HG02798 (cell line): ENCODE results near the gene PHLDB2.

Experiments used
- ATAC-seq: cut with Tn5 transposase; IDR thresholded peaks from one replicate; pipeline ENCODE4 v1.9.1; 2021; ENCODE audit warnings: mild to moderate bottlenecking; ENCODE audit not compliant: unreplicated experiment, poor library complexity

Gene PHLDB2

GRCh38 chr3:111848778-111849177 lies 10.3 kb upstream of the PHLDB2 start:
- ATAC-seq = no peak

GRCh38 chr3:111850537-111850936 lies 8.5 kb upstream of the PHLDB2 start:
- ATAC-seq = no peak

DNA sequence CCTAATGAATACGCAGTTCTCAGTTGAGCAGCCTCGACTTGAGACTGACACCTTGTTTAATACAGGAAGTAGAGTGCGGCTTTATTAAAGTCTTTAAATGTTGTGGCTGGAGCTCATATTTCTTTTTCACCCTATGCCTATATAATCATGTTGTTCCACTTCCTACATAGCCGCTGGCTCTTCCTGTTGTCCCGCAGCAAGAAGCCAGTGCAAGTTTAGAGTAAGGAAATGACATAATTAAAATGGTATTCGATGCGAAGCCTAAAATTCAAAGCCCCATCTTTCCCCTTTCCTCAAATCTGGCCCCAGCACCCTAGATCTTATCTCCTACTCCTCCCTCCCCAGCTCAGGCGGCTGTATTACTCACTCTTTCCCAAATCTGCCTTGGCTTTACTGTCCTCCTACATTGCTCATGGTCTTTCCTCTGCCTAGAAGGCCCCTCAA lies 7.5 kb upstream of the PHLDB2 start:
- ATAC-seq = no peak

GRCh38 chr3:111852540-111852939 lies 6.5 kb upstream of the PHLDB2 start:
- ATAC-seq = no peak

DNA sequence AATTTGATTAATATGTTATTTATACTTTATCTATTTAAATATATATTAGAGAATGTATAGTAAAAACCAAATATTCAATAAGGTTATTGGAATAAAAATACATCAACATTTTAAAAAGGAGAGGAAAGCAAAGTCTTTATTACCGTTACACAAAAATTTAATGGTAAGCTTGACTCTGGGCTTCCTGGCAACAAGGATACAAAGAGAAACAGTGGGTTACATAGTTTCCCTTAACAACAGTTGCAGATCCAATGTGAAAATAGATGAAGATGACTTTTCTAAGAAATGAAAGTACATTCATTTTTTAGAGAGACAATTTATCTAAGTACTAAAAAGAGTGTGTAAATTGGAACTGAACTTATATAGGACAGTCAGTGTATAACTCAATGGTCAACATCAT lies 6.0 kb upstream of the PHLDB2 start:
- no peak for ATAC-seq

DNA sequence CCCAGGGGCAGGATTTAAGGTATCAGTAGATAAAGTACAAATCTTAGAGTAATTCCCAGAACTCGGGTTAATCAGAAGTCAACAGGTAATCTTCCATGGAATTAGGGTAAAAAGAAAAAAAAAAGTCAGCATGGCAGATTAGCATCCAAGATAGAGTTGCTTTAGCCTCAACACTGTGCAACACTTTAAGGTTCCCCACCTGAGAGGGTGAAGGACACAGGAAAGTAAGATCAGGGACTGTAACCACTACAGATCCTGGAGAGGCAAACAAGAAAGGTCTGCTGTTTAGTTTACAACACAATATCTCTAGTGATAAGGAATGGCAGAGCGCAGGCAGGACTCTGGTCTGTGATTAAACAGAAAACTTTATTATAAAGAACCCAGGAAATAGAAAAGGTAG lies 4.1 kb upstream of the PHLDB2 start:
- no peak for ATAC-seq

GRCh38 chr3:111856501-111856900 lies 2.6 kb upstream of the PHLDB2 start:
- ATAC-seq = no peak

GRCh38 chr3:111857474-111857873 lies 1.6 kb upstream of the PHLDB2 start:
- ATAC-seq = no peak

DNA sequence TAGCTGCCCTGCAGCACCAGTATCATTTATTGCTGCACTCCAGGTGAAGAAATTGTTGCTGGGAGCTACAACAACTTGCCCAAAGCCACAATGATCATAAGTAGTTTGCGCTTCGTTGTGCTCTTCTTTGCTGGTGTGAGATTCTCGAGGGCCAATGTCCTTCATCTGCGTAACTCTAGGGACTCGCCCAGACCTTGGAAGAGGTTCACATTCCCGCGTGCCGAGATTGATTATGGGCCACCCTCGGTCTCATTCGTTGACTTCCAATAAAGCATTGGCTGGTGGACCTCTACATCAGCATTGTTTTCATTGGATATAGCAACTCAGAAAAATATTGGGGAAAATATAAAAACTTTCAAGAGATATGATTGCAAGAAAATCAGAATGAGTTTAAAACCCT lies 423 bp upstream of the PHLDB2 start:
- no peak for ATAC-seq

DNA sequence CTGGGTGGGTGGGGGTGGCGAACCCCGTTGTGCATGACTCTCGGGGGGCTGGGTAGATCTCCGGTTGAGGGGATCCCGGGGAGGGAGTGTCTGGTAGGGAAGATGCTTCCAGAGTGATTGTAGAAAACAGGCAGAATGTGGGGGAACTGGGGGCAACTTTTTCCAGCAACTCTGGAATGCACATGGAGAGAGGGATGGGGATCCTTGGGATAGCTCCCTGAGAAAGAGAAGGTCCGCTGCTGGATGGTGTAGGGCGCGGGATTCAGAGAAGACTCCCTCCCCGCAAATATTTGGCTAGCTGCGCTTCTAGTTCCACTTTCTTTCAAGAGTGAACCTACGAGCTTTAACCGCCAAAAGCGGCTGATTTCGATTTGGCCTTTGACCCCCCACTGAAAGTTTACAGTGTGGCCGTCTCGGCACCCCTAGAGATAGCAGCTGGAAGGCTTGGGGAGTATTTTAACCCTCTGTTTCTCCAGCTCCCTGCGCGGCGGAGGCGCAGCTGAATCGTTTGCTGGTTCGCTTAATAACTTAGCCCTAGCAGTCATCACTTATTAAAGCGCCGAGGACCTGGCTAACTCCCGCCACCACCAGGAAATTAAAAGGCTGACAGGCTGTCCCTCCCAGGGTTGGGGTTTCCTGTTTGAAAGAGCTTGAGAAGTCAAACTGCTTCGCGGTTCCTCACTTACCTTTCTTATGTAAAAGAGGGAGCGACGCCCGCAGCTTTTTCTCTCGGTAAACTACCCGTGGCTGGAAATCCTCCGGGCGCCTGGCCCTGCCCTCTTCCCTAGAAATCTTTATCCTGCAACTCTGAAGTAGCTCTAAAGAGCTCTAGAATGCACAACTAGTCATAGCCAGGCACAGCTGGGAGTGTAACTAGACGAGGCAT lies 1.2 kb downstream of the PHLDB2 start:
- ATAC-seq = peak; percentile 91

DNA sequence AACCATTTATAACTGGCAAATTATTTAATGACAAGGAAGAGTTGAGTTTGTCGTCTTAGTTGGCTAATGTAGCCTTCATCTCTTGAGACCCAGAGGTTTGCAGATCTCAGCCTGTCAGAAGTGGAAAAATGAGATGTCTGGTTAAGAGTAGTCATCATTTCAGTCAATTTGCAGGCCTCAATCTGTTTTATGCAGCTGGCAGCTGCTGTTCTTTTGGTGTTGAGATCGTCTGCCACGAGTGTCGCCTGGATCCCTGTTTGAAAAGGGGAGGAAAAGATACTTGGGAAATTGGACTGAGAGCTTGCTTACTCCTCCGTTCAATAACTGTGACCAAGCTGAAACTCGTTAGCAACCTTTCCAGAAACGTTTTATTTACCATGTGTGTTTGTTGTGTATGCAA lies 2.3 kb downstream of the PHLDB2 start:
- no peak for ATAC-seq

GRCh38 chr3:111862415-111862814 lies 3.4 kb downstream of the PHLDB2 start:
- no peak for ATAC-seq

GRCh38 chr3:111862974-111863373 lies 3.9 kb downstream of the PHLDB2 start:
- ATAC-seq = no peak

DNA sequence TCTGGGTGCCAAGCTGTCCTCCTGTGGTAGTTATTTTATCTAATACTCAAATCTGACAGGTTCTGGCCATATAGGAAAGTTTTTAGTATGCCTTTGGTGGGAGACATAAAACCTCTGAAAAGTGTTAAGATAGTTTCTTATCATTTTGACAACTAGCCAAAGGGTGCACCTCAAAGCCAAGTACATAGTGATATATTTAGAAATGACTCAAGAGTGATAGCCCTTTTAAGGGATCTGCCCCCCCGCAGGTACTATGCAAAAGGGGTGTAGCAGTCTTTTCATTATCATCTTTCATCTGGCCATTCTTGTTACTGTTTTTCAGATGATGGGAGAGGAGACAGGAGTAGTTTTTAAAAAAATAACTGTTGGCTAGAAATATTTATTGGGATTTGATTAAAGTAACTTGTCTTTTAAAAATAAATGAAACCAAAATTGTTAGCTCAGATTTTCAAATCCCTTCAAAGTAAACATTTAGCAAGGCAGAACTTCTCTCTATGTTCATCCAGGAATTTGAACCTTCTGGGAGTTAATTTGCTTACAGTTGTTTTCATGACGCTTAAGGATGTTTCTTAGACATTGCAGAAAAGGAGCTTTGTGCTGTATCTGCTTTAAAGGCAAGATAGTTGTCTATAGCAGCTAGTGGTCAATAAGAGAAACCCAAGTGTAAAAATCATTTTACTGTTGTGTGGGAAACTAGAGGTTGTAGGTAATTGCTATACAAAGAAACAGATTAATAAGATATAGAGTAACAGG lies 5.1 kb downstream of the PHLDB2 start:
- no peak for ATAC-seq

DNA sequence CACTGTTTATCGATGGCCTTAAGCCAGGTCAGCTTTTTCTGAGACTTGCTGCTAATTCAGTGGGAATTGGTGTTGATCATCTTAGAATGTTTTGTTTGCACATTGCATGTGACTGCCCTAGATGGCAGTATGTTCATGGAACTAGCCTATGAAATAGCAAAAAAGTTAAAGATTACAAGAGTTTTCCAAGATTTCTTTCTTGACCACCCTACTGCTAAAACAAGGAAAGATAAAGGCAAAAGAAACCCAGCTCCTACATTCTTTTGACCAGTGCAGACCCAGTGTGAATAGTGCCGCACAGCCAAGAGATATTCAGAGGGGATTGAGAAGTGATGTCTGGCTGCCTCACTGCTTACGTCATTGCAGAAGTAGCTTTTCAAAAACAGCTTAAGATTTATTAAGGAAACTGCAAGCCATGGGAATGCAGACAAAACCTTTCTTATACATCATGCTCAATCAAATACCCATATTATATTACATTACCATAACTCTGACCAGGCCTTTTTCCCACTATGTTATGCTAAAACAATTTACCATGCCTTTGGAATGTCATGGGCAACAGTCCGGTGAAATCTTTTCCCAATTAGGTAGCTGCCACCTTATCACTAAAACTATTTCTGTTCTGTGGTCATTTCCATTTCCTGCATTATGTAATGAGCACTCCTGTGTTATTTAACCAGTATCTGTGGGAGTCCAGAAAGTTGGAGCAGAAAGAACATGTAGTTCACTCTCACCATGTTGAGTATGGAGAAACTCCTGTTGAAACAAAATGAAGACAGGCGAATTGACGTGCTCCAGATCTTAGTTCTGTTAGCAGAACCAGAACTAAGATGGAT lies 6.0 kb downstream of the PHLDB2 start:
- no peak for ATAC-seq

GRCh38 chr3:111867889-111868426 lies 8.9 kb downstream of the PHLDB2 start:
- no peak for ATAC-seq

GRCh38 chr3:111870620-111871019 lies 11.6 kb downstream of the PHLDB2 start:
- no peak for ATAC-seq

DNA sequence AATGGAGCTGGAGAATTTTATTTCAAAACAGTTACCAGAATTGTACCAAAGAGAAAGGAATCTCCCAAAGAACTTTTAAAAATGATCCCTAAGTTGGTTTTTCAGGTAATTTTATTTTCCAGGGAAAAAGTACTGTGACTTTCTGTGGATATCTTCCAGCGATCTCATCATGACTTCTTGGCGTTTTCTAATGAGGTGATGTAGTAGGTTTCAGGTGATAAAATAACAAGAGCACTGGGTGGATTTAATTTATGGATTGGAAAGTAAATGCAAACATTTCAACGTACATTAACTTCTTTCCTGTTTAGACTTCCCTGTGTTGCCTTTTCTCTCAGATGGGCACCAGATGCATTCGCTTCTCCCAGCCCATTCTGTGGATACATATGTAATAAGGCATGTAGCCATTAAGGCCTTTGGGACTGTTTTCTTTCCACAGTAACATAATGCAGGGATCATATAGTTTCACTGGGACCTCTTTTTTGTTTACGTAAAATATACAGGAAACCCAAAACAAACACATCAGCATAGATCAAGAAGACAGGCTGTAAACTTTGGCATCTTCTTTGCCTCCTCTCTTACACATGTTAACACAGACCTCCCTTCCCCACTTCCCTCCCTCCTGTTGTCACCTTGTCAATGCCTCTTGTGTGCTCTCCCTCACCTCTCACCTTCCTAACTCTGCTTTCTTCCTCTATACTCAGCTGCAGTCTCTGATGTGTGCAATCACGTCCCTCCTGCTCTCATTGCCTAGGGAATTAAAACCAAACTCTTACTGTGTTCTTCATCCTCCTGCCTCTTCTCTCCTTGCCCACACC lies 13.0 kb downstream of the PHLDB2 start:
- ATAC-seq = no peak

DNA sequence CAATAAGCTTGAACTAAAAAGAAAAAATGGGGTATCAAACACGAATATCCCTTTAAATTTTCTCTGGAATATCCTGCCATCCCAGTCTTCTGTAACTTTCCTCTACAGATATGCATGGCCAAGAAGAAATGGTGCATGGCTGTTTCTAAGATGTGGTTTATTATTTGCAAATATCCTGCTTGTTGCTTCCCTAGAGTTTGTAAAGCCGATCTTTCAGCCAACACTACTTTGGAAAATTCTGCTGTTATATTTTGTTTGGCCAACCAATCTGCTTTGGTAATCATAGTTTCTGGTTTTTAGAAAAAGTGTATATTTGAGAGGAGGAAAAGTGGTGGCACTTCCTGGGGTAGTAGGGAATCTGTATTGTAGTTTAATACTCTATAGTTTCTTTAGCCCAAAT lies 13.9 kb downstream of the PHLDB2 start:
- no peak for ATAC-seq
